GM18868 (cell line): ENCODE results near the gene CD70.
"Not testable (repeated sequence)": the region's sequence is repeated elsewhere in the genome, so short reads cannot be mapped to it uniquely, and the experiment has no call there.

ENCODE experiments used
- ATAC-seq: cut with Tn5 transposase; IDR thresholded peaks from one replicate; pipeline ENCODE4 v1.9.1; 2021; ENCODE audit warnings: mild to moderate bottlenecking, moderate library complexity; ENCODE audit not compliant: unreplicated experiment

CD70 gene

GRCh38 chr19:6598254-6598892 lies 7.4 kb upstream of the CD70 start:
- not testable (repeated sequence) for ATAC-seq

GRCh38 chr19:6597471-6598253 lies 6.7 kb upstream of the CD70 start:
- not testable (repeated sequence) for ATAC-seq

GRCh38 chr19:6596621-6597020 lies 5.7 kb upstream of the CD70 start:
- no peak for ATAC-seq

- no peak for ATAC-seq
Observed at GRCh38 chr19:6593651-6594416, 2.9 kb upstream of the CD70 start.

GRCh38 chr19:6590258-6590826 lies 608 bp downstream of the CD70 start:
- ATAC-seq, result no peak

GRCh38 chr19:6589711-6590257 lies 1.2 kb downstream of the CD70 start:
- no peak for ATAC-seq

GRCh38 chr19:6588508-6589345 lies 2.2 kb downstream of the CD70 start:
- ATAC-seq, result no peak

GRCh38 chr19:6587998-6588507 lies 2.9 kb downstream of the CD70 start:
- ATAC-seq, result no peak

- peak; percentile 44 for ATAC-seq
Observed at GRCh38 chr19:6587093-6587820, 3.7 kb downstream of the CD70 start.

GRCh38 chr19:6586726-6587092 lies 4.2 kb downstream of the CD70 start:
- no peak for ATAC-seq

- ATAC-seq, result no peak
Observed at GRCh38 chr19:6586056-6586455, 4.9 kb downstream of the CD70 start.

GRCh38 chr19:6582515-6583484 lies 8.2 kb downstream of the CD70 start:
- not testable (repeated sequence) for ATAC-seq

- no peak for ATAC-seq
Observed at GRCh38 chr19:6580313-6580712, 10.6 kb downstream of the CD70 start.

- ATAC-seq, result no peak
Observed at GRCh38 chr19:6579450-6580178, 11.3 kb downstream of the CD70 start.

GRCh38 chr19:6577476-6578125 lies 13.3 kb downstream of the CD70 start:
- peak; percentile 74 for ATAC-seq

GRCh38 chr19:6576869-6577475 lies 14.0 kb downstream of the CD70 start:
- no peak for ATAC-seq

- ATAC-seq, result no peak
Observed at GRCh38 chr19:6573350-6573749, 17.6 kb downstream of the CD70 start.
